Kasumi-1 (cell line): ENCODE data around the gene SOX13.
"Not testable (repeated sequence)": the region's sequence is repeated elsewhere in the genome, so short reads cannot be mapped to it uniquely, and the experiment has no call there.

Source experiments
- DNase-seq, 2 experiments: peaks; one replicate each; lab custom pipeline; 2025; lab: John Stamatoyannopoulos, UW

The SOX13 gene

GRCh38 chr1:204072931-204073836, at the start of gene SOX13:
SOX13 (plus strand) TSS chr1:204073115; CDS start chr1:204112916, 39,801 bp downstream.
- no peak for DNase-seq

- DNase-seq: no peak
Observed at GRCh38 chr1:204025917-204026707, 46.8 kb upstream of the SOX13 start.

GRCh38 chr1:204027446-204027845, 45.5 kb upstream of the SOX13 start:
- no peak for DNase-seq

DNA sequence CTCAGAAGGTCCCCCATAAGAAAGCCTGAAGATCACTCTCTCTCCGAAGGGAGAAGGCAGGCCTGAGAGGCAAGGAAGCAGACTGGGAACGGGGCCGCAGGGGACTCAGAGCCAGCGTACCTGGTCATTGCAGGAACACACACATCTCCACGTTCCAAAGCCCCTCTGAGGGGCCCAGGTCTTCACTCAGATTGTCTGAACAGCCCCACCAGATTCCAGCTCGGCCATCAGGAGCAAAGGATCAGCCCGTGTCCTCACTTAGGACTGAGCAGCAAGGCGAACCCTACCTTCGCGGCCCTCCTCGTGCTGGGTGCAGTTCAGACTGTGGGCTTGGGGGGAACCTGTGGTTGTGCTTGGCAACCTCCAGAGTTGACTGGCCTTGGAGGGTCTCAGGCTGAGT, 43.9 kb upstream of the SOX13 start:
- no peak for DNase-seq

DNA sequence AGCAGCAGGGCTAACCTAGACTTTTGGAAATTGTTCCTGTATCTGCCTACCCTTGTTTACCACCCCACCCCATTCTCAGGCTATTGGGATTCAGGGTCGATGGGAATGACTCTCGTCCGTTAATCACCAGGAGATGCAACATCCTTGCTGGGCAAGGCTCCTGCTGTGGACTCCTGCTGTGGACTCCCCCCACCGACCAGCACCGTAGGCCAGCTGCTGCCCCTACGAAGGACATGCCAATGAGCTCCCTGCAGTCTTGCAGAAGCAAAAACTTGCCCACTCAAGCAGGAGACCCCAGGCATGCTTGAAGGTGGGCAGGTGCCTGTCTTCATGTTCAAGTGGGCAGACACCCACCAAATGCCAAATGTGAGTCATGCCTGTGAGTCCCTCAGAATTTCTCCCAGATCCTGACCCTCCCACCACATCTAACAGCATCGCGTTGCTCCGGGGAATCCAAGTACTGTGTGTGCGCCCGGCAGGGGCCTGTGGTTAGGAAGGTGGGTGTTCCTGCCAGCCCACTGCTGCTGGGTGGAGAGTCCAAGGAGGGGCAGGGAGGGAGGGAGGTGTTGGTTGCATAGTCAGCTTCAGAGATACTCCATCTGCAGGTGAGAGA, 41.7 kb upstream of the SOX13 start:
- no peak for DNase-seq

- no peak for DNase-seq
Observed at GRCh38 chr1:204032642-204033235, 40.2 kb upstream of the SOX13 start.

- DNase-seq: no peak
Observed at GRCh38 chr1:204033306-204033705, 39.6 kb upstream of the SOX13 start.

DNA sequence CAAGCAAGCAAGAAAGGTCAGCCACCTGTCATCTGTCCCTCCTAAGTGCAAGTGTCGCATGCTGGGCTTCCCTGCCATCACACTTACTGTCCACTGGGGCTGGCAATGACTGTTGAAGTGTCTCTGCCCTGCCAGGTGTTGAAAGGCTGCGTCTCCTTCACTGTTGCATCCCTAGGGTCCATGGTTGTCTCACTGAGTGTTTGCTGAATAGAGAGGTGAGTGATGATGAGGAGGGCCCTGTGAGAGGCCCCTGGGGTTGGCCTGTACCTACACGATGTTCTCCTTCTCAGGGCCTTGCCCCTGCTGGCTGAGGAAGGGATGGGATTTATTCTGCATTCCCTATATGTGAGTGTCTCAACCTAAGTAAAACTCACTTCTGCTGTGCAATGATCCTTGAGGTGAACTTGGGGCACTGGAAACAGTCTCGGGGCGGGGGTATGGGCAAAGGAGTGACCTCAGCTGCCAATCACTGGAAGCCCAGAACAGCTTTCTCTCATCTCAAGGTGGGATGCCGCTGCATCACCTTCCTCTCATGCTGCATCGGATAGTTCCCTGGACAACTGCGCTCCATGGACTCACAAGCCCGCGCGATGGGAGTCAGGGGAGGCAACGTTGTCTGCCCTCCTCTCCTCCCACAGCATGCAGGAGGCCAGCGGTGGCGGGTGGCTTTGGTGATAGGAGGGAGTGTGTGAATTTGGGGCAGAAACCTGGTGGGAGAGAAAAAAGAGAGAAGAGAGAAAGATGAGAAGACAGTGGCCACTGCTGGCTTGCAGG, 35.8 kb upstream of the SOX13 start:
- DNase-seq: no peak

GRCh38 chr1:204041232-204041767, 31.6 kb upstream of the SOX13 start:
- DNase-seq: no peak

DNA sequence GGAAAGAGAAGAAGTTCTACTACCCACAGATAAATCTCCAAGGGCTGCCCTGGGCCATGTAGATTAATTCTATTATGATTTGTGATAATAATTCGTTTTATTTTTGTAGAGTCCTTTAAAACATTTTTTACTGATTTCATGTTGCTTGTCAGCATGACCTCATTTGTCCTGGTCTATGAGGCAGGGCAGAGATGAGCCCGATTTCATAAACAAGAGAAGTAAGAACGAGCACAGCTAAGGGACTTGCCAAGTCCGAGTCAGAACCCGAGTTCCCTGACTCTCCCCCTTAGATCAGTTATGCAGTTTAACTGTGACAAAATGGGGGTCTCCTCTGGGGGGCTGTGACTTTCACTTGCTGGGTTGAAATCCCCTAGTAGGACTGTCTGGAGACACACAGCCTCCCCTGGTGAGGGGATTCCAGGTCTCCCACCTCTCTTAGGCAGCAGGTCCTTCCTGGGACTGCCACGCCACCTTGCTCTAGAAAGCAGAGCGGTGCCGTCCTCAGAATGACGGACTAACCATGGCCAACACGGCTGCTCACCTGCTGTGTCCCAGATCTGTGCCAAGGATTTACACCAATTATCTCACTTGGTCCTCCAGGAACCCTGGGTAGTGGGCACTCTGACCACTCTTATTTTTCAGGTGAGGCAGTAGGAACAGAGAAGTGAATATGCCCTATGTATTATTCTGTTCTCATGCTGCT, 31.0 kb upstream of the SOX13 start:
- no peak for DNase-seq

GRCh38 chr1:204042516-204042915, 30.4 kb upstream of the SOX13 start:
- no peak for DNase-seq

GRCh38 chr1:204043680-204044079, 29.2 kb upstream of the SOX13 start:
- no peak for DNase-seq

GRCh38 chr1:204044448-204044847, 28.5 kb upstream of the SOX13 start:
- DNase-seq: no peak

DNA sequence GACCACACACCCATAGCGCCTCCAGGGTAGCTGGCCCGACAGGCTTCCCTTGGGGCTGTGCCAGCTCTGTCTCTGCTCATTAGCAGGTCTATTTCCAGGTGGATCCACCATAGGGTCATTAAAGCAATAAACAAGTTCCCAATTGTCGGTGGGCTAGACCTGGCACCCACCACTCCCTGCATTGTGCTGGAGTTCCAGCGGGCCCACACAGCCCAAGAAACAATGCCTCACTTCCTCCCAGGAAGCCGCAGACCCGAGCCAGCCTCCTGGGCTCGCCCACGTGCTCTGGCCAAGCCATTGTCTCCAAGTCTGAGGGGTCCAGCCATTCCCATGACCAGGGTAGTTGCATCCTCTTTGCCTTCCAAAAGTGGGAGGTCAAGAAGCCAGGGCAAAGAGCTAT, 27.5 kb upstream of the SOX13 start:
- DNase-seq: no peak

DNA sequence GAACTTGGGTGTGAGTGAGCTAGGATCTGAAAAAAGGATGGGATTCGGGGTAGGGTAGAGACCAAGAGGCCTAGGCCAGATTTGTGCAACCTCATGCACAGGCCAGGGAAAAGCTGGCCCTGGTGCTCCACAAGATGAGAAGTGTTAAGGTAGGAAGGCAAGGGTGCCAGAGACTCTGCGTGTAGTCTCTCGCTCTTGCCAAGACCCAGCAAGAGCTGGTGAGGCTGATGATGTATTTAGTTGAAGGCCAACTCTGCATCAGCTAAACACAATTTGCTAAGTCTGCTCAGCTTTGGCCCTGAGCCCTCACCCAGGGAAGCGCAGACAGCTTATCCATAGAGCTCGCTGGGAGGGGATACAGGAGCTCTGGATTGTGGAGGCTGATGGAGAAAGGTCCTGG, 26.6 kb upstream of the SOX13 start:
- DNase-seq: no peak

DNA sequence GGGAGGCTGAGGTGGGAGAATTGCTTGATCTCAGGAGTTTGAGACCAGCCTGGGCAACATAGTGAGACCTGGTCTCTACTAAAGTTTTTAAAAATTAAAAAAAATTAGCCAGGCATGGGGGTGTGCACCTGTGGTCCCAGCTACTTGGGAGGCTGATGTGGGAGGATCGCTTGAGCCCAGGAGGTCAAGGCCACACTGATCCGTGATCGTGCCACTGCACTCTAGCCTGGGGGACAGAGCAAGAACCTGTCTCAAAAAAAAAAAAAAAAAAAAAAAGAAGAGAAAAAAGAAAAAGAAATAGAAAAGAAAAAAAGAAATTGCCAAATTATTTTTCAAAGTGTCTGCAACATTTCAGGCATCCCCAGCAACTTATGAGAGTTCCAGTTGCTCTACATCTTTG, 24.1 kb upstream of the SOX13 start:
- DNase-seq: not testable (repeated sequence)

- no peak for DNase-seq
Observed at GRCh38 chr1:204051258-204051657, 21.7 kb upstream of the SOX13 start.

DNA sequence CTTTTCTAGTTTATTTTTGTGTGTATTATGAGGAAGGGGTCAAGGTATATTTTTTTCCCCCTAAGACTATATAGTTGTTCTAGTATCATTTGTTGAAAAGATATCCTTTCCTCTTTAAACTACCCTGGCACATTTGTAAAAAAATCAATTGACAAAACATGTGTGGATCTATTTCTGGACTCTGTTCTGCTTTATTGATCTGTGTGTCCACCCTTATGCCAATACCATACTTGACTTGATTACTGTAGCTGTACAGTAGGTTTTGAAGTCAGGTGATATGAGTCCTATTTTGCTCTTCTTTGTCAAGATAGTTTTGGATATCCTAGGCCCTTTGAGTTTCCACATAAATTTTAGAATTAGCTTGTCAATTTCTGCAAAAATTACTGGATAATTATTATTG, 21.2 kb upstream of the SOX13 start:
- DNase-seq: no peak

DNA sequence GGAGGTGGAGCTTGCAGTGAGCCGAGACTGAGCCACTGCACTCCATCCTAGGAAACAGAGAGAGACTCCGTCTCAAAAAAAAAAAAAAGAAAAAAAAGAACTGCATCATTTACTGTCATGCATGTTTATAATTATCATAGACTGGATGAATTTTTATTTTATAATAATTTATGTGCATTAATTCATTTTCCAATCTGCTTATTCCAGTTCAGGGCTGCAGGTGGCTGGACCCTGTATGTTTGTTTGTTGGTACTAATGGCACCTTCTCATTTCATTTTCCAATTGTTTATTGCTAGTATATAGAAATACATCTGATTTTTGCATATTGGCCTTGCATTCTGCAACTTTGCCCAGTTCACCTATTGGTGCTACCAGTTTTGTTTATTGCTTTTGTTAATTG, 19.0 kb upstream of the SOX13 start:
- DNase-seq: no peak

- DNase-seq: no peak
Observed at GRCh38 chr1:204059970-204060369, 12.9 kb upstream of the SOX13 start.

- DNase-seq: no peak
Observed at GRCh38 chr1:204062106-204062505, 10.8 kb upstream of the SOX13 start.
